Lower leg skin (tissue), 3 donors: ENCODE data around the gene TENM4.

Source experiments
- CTCF ChIP-seq, 3 donors: fragments of 450-650 bp; IDR thresholded peaks; one replicate each; pipeline ENCODE4 v1.5.1; 2016; ENCODE audit warnings: antibody characterized with exemption in 3 of 3, mild to moderate bottlenecking in 3 of 3, moderate library complexity in 2 of 3
- POLR2A ChIP-seq, 2 donors: fragments of 450-650 bp; IDR thresholded peaks; one replicate each; pipeline ENCODE4 v1.6.1; 2016 to 2017; ENCODE audit warnings: antibody characterized with exemption in 2 of 2, mild to moderate bottlenecking in 1 of 2, moderate library complexity in 1 of 2

DNA sequence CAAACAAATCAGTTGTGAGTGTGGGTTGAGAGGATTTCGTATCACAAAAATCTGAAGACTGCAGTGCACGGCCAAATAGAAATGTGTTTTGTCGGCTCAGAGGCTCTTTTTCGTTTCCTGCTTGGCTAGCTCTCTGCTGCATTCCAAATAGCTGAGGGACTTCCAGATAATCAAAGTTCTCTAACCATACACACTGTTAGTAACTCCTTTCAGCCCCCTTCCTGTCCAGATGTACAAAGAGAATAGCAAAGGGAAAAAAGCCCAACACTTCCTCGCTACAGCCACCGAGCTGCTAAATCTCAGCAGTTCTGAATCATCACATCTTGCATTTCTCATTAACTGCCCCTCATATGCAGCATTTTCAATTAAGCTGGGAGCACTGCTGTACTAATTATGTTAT is 203.1 kb downstream of the TENM4 start:
- TF ChIP-seq CTCF (IDR thresholded peaks at IDR 0.05) (no peak), POLR2A (IDR thresholded peaks at IDR 0.05) (no peak)
